GM12878 (cell line): ENCODE results near the gene VANGL2. TPM values are rescaled to one million over a fixed set of nuclear protein-coding genes. Genes with fewer than 3 reads are reported as not detected.

Experiments
- CEBPB ChIP-seq, 2 experiments: fragments of 150-350 bp in 1 of 2; IDR thresholded peaks; 2 replicates each; pipeline ENCODE4 v1.6.1; 2012 to 2014; ENCODE audit warnings: low read depth in 2 of 2, low read length in 2 of 2, borderline replicate concordance in 1 of 2, inconsistent platforms in 1 of 2
- CTCF ChIP-seq, 3 experiments: IDR thresholded peaks in 2 of 3; conservative IDR thresholded peaks in 1 of 3; 2 replicates each; pipeline ENCODE4 v1.5.1; 2011; ENCODE audit warnings: low read depth in 3 of 3, low read length in 3 of 3, mild to moderate bottlenecking in 3 of 3, control low read depth in 2 of 3, moderate library complexity in 2 of 3, inconsistent platforms in 1 of 3, mixed read lengths in 1 of 3; ENCODE audit not compliant: control insufficient read depth in 2 of 3, insufficient read depth in 1 of 3; ENCODE audit errors: extremely low read depth in 1 of 3
- IRF5 ChIP-seq: fragments of 450-650 bp; IDR thresholded peaks from 2 replicates; pipeline ENCODE4 v1.6.1; 2017; ENCODE audit warnings: borderline replicate concordance
- RBBP5 ChIP-seq: fragments of 200-600 bp; sonication (generic); conservative IDR thresholded peaks from 2 replicates; pipeline ENCODE4 v1.6.1; 2016
- SREBF2 ChIP-seq: IDR thresholded peaks from 2 replicates; pipeline ENCODE4 v1.6.1; 2012; ENCODE audit warnings: mild to moderate bottlenecking, low read length
- TARDBP ChIP-seq: IDR thresholded peaks from 2 replicates; pipeline ENCODE4 v1.6.1; 2016; ENCODE audit warnings: borderline replicate concordance
- TCF7 ChIP-seq: IDR thresholded peaks from 2 replicates; pipeline ENCODE4 v1.6.1; 2014; ENCODE audit warnings: antibody characterized with exemption, borderline replicate concordance
- YY1 ChIP-seq: IDR thresholded peaks from 2 replicates; pipeline ENCODE4 v1.6.1; 2011; ENCODE audit warnings: low read depth, mild to moderate bottlenecking, low read length
- polyA plus RNA-seq, 11 experiments: library from polyadenylated mRNA; depleted of rRNA in 4 of 11; unstranded in 6 of 11; stranded (reverse) in 5 of 11; fragments of >200 nt; fragmentation: Nextera tagmentation in 4 of 11; fragmentation: Illumina TruSeq in 1 of 11; extraction: Ambion mirVana in 4 of 11; extraction: Trizol in 1 of 11; gene quantifications; 1 replicate in 1 of 11; 2 replicates in 10 of 11; pipeline versions ENCODE4 v1.2.1 to v1.2.3, GENCODE V29; 2011 to 2016; ENCODE audit warnings: inconsistent platforms in 2 of 11, missing spikeins in 2 of 11, low read depth in 1 of 11
- total RNA-seq, 4 experiments: library from RNA; depleted of rRNA in 3 of 4; stranded (reverse); fragments of >200 nt in 3 of 4; fragmentation: Illumina TruSeq in 1 of 4; extraction: Trizol in 1 of 4; gene quantifications; 2 replicates each; pipeline versions ENCODE4 v1.2.1 to v1.2.3, GENCODE V29; 2013 to 2021

VANGL2 gene
- total and polyA plus RNA-seq, 10 of the 15 experiments (the other 5 are each of a cell fraction or from before 2014, with no cell fraction given), result 0.10 to 5.0 (median 0.27) TPM

- TF ChIP-seq CTCF (IDR thresholded peaks at IDR 0.05 in 2 of 3, conservative IDR thresholded peaks at IDR 0.05 in 1 of 3; ENCODE audit: control insufficient read depth in 2 of 3, extremely low read depth in 1 of 3, insufficient read depth in 1 of 3, low read depth in 3 of 3, low read length in 3 of 3) (no peak), SREBF2 (no peak), YY1 (0 out of 2 replicates have a peak, but pooled peaks have one; percentile 12), RBBP5 (no peak), TARDBP (no peak), TCF7 (no peak), CEBPB (IDR thresholded peaks at IDR 0.05; ENCODE audit: borderline replicate concordance in 1 of 2, low read depth in 2 of 2, low read length in 2 of 2) (no peak), IRF5 (no peak)
Observed at GRCh38 chr1:160429125-160429561, 28.8 kb downstream of the VANGL2 start (continued).
